AG09319 (cell line): ENCODE data around the gene SELENOO.

Experiments
- DNase-seq: peaks from one replicate; pipeline ENCODE4 v3.0.0-alpha.2; 2010; ENCODE audit warnings: low read depth; ENCODE audit errors: extremely low read depth
- TF ChIP-seq, protein P1 (sequence below): IDR thresholded peaks from 2 replicates; pipeline ENCODE4 v1.5.1; 2011; ENCODE audit warnings: low read depth, mild to moderate bottlenecking, inconsistent platforms, low read length, moderate library complexity

The SELENOO gene

DNA sequence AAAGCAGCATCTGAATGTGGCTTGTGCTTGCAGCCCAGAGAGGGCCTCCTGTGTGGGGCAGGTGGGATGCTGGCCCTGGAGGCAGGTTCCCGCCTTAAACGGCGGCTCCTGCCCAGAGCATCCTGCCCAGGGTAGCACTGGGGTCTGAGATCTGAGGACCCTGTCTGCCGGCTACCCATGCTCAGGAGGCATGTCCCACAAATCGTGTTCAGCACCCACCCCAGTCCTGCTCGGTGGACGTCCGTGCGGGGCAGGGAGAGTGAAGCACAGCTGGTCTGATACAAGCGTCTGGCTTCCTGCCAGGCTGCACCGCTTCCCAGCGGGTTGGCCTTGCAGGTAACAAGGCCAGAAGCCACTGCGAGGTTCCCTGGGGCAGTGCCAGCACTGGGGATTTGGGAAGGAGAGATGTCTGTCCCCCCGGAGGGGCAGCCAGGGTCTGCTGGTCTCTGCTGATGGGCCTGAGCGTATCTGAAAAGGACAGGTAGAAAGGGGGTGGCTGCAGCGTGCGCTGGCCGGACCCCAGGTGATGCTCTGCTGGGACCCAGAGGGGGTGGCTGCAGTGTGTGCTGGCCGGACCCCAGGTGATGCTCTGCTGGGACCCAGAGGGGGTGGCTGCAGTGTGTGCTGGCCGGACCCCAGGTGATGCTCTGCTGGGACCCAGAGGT, 11.5 kb upstream of the SELENOO start:
- TF ChIP-seq, protein P1, sequence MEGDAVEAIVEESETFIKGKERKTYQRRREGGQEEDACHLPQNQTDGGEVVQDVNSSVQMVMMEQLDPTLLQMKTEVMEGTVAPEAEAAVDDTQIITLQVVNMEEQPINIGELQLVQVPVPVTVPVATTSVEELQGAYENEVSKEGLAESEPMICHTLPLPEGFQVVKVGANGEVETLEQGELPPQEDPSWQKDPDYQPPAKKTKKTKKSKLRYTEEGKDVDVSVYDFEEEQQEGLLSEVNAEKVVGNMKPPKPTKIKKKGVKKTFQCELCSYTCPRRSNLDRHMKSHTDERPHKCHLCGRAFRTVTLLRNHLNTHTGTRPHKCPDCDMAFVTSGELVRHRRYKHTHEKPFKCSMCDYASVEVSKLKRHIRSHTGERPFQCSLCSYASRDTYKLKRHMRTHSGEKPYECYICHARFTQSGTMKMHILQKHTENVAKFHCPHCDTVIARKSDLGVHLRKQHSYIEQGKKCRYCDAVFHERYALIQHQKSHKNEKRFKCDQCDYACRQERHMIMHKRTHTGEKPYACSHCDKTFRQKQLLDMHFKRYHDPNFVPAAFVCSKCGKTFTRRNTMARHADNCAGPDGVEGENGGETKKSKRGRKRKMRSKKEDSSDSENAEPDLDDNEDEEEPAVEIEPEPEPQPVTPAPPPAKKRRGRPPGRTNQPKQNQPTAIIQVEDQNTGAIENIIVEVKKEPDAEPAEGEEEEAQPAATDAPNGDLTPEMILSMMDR = no peak
- DNase-seq = no peak

DNA sequence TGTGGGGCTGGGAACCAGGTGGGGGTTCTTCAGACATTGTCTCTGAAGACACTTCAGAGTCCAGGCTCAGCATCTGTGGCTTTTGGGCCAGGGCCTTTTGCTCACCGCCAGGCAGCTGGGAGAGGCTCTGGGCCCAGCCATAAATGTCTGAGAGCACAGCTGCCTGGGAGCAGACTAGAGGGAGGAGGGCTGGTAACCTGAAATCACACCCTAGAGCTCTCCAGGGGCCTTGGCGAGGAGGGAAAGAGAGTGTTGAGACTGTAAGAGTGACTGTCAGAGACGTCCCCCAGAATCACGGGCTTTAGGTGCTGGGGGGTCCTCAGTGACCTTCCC, 11.0 kb upstream of the SELENOO start:
- DNase-seq = no peak
- TF ChIP-seq, protein P1 = no peak

DNA sequence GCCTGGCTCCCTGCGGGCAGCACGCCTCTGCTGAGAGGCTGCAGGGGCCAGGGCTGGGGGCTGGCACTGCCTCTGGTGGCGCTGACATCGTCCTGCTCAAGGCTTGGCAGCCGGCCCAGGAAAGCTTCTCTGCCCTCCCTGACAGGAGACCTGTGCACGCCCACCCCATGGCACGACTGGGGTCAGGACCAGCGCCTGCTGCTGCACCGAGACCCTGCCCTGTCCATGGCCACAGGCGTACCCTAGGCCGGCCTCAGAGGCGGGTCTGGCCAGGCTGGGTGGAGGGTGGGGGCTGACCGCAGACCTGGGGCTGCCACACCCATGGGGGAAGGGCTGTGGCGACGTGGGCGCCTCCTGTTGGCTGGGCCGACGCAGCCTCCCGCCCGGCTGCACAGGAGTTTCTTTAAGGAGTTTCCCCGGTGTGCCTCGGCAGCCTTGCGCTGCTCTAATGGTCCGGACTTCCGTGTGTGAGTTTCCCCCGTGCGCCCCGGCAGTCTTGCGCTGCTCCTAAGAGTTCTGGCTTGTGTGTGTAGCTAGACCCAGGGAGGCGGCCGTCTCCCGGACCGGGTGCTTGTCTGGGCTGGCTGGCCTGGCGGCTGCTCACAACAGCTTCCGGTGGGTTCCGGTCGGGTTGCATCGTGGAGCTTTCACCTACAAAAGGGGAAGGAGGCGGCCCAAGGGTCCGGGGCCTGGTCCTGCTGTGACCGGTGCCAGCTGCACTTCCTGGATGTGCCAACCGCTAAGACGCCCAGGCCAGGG, 10.4 kb upstream of the SELENOO start:
- peak; percentile 14 for DNase-seq
- TF ChIP-seq, protein P1 = peak; percentile 59

DNA sequence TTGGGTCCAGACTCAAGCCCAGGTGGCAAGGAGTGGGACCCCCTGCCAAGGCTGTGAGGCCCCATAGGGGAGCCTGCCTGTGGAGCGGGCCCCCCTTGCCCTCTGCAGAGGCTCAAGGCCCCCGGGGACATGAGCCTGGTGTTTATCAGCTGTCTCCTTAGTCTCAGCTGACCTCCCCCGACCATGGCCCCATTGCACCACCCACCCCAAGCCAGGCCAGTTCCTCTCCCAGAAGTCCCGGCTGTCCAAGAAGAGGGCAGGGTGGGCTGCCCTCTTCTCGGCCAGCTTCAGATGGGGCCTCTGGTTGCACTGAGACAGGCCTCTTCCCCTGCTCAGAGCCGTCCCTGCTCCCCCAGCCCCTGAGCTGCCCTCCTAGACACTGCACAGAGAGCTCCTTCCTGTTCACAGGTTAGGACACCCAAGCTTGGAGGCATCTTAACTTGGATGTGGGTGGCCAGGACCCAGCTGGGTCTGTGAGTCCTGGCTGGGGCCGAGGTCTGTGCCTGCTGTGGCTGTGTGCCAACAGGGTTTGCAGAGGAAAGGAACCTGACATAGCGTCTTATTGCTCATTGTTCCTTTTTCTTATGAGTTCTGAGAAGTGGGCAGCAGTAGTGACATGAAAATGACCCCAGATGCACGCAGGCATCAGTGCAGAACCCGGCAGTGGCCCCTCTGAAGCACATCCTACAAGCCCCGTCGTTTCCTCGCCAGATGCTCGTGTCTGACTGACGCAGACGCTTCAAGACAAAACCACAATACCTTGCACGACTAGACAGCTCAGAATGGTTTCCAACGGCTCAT, 9.7 kb upstream of the SELENOO start:
- no peak for DNase-seq
- TF ChIP-seq, protein P1 = no peak

DNA sequence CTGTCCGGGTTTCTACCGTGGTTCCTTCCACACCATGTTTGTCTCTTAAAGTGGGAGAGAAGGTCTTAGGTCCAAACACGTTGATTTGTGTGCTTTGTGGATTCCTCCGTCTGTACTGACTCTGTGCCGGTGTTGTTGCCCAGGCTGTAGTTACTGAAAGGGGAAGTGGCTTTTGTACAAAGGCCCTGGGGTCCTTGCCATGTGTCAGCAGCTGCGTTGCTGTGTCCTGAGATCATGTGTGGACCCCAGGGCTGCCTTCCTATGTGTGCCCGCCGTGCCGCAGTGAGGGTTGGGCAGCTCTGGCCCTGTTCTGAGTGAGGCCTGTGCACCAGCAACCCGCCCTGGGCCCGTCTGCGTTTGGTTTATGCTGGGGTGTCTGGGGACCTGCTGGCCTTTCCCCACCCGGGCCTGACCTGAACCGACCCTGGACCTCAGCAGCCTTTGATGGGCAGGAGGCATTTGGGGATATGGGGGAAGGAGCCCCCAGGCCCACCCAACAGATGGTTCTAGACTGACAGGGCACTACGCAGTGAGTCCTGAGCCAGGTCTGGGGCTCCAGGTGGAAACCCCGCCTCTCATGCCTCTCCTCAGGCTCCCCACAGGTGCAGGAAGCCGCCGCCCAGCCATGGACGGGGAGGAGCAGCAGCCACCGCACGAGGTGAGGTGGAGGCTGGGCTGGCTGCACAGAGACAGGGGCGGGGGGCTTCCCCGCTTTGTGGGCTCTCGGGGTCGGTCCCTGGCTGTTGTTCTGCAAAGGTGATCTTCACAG, 8.2 kb upstream of the SELENOO start:
- TF ChIP-seq, protein P1 = no peak
- DNase-seq = no peak

DNA sequence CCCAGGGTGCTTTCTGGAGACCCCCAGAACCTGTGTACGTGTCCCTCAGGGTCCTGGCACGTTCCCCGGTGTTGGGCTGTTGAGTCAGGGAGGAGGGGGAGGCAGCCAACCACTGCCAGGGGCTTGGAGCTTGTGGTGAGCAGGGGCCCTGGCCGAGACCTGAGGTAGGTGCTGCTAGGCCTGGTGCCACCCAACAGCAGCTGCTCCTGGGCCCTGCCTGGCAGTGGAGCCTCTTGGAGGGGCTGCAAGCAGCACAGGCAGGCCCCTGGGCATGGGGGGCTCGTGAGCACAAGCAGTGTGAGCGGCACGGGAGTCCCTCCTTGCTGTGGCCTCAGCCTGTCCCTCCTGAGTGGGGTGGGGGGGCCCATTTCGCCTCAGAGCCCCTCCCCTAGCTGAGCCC, 7.2 kb upstream of the SELENOO start:
- DNase-seq = no peak
- TF ChIP-seq, protein P1 = no peak
